PC-9 (cell line): ENCODE data around the gene HTRA3.

Experiments
- EZH2 ChIP-seq: fragments of 200-600 bp; sonication (generic); IDR thresholded peaks from 2 replicates; pipeline ENCODE4 v1.8.0; 2017; ENCODE audit warnings: antibody characterized with exemption, low read depth
- TF ChIP-seq, protein P1 (sequence below): fragments of 200-600 bp; sonication (generic); conservative IDR thresholded peaks from 2 replicates; pipeline ENCODE4 v1.6.1; 2017; ENCODE audit warnings: mixed run types, antibody characterized with exemption, mild to moderate bottlenecking, moderate library complexity

DNA sequence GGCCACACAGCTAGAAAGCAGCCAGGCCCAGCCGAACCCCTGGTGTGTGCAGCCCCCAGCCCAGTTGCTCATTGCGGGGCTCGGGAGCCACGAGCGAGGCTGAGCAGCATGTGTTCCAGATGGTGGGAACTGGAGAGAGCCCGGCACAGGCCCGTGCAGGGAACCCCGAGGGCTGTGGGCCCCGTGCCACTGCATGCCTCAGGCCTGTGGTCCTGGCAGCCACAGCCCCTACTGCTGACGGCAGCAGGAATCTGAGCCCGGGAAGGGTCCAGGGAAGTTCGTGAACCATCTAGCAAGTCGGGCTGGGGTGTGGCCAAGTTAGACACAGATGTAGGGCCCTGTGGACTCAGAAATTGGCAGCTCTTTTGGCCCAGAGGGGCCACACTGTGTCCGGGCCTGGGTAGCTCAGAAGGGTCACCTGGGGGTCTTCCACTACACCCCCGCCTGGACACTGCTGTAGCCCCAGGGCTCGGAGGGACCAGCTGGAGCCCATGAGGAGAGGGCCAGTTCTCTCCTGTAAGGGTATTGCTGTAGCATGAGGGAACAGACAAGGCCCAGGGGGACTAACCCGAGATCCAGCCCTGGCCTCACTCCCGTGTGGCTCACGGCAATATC, 12.1 kb downstream of the HTRA3 start:
- TF ChIP-seq, protein P1, sequence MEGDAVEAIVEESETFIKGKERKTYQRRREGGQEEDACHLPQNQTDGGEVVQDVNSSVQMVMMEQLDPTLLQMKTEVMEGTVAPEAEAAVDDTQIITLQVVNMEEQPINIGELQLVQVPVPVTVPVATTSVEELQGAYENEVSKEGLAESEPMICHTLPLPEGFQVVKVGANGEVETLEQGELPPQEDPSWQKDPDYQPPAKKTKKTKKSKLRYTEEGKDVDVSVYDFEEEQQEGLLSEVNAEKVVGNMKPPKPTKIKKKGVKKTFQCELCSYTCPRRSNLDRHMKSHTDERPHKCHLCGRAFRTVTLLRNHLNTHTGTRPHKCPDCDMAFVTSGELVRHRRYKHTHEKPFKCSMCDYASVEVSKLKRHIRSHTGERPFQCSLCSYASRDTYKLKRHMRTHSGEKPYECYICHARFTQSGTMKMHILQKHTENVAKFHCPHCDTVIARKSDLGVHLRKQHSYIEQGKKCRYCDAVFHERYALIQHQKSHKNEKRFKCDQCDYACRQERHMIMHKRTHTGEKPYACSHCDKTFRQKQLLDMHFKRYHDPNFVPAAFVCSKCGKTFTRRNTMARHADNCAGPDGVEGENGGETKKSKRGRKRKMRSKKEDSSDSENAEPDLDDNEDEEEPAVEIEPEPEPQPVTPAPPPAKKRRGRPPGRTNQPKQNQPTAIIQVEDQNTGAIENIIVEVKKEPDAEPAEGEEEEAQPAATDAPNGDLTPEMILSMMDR: no peak
- no peak for TF ChIP-seq EZH2
